Right ventricle myocardium superior (tissue), 1 donor: ENCODE measurements around the gene ADCY9. TPM values are rescaled to one million over a fixed set of nuclear protein-coding genes. Genes with fewer than 3 reads are reported as not detected.

ENCODE experiments used
- ATAC-seq: fragments of 200-7000 bp; cut with Tn5 transposase; one replicate; pipeline ENCODE4 v1.9.1; 2020; ENCODE audit warnings: mild to moderate bottlenecking; ENCODE audit not compliant: poor library complexity
- DNase-seq: peaks from one replicate; pipeline ENCODE4 v3.0.0-alpha.2; 2020
- intact Hi-C: fragments of 100-400 bp; cut with DNase I; formaldehyde crosslinking; loops from one replicate; pipeline ENCODE4 v1.11.2; 2022
- total RNA-seq: library from RNA; stranded (reverse); fragmentation: NEBNext Ultra II Directional; extraction: Animal tissue kit (Norgen Biotek cat#: 25700); gene quantifications from one replicate; pipeline ENCODE4 v1.2.1, GENCODE V29; 2021
- donor health status: DM: no; HTN: yes; CAD: no; lungs with severe emphysema.

The ADCY9 gene
- total RNA-seq, 1 donor from 2014 or later = 44.8 TPM

DNA sequence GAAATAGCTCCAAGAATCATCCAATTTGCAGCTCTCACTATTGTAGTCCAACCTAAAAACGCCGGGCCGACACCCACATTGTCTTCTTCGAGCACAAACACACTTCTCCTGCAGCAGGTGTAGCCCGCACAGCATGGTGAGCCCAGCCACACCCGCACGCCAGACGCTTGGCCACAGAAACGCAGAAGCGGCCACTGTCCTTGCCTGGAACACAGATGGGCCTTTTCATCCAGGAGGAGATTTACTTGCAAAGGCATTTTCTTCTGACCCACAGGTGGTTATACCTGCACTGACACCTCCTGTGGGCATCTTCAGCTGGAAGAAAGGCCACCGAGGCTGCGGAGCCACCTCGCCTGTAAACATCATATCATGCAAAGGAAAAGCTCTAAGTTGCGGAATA is 98.4 kb downstream of the ADCY9 start:
- DNase-seq = no peak
- intact Hi-C loops = no loop called here
- no peak for ATAC-seq

GRCh38 chr16:4016658-4017057 is 99.6 kb downstream of the ADCY9 start:
- DNase-seq = no peak
- no peak for ATAC-seq
- intact Hi-C loops = no loop called here

- intact Hi-C loops = no loop called here
- no peak for ATAC-seq
- no peak for DNase-seq
Observed at GRCh38 chr16:4016005-4016352, 100.3 kb downstream of the ADCY9 start.

DNA sequence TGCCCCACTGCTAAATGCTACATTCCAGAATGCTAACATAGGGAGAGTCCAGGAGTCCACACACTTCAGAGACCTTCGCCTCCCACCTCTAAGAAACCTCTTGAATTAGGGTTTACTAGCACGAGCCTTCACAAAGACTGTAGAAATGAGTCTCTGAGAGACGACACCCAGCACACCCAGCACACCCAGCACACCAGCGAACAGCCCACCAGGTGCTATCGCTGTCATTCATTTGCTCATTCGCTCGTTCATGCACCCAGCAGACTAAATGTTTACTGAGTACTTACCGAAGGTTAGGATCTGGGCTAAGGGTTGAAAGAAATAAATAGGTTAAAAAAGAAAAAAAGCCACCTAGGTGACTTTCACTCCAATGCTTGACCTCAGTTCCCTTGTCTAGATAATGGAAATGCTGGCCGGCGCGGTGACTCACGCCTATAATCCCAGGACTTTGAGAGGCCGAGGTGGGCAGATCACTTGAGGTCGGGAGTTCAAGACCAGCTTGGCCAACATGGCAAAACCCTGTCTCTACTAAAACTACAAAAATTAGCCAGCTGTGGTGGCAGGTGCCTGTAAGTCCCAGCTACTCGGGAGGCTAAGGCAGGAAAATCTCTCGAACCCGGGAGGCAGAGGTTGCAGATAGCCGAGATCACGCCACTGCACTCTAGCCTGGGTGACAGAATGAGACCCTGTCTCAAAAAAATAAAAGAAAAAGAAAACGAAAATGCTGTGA is 100.8 kb downstream of the ADCY9 start:
- intact Hi-C loops = no loop called here
- no peak for DNase-seq
- ATAC-seq = no peak

GRCh38 chr16:4011940-4012629 is 104.2 kb downstream of the ADCY9 start:
- intact Hi-C loops = no loop called here
- DNase-seq (no peak), ATAC-seq (no peak)

DNA sequence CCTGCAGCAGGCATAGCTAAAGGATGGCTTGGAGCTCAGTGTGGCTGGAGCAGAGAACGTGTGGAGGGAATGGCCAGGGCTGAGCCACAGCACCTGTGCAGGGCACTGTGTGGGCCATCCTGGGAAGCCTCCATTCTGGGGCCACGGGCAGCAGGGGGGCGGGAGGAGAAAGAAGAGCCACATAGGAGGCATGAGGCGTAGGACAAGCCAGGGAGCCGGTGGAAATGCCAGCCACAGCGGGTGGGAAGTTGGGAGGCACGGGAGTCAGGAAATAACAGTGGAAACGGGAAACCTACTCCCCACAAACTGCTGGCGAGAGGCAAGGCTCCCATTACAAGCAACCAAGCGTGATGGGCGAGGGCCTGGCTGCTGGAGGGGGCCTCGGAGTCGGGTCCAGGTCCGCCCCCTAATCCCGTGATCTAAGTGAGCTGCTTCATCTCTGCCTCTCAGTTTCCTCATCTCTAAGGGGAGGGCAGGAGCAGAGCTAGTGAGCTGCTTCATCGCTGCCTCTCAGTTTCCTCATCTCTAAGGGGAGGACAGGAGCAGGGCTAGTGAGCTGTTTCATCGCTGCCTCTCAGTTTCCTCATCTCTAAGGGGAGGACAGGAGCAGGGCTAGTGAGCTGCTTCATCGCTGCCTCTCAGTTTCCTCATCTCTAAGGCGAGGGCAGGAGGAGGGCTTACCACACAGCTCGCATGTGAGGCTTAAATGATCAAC is 104.9 kb downstream of the ADCY9 start:
- intact Hi-C loops = no loop called here
- DNase-seq = no peak
- ATAC-seq = peak; percentile 12

GRCh38 chr16:4010225-4011158 is 105.8 kb downstream of the ADCY9 start:
- intact Hi-C loops = no loop called here
- ATAC-seq = no peak

DNA sequence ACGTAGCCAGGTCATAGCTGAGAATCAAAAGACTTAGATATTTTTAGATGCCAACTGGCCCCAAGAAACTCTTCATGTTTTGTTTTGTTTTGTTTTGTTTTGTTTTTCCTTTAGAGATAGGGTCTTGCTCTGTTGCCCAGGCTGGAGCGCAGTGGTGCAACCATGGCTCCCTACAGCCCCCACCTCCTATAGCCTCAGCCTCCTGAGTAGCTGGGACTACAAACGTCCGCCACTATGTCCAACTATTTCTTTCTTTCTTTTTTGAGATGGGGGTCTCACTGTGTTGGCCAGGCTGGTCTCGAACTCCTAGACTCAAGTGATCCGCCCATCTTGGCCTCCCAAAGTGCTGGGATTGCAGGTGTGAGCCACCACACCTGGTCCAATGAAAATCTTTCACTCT is 107.1 kb downstream of the ADCY9 start:
- no peak for DNase-seq
- intact Hi-C loops = no loop called here
- ATAC-seq = no peak

More at GRCh38 chr16:4010225-4011158, 105.8 kb downstream of the ADCY9 start:
- no peak for DNase-seq

- intact Hi-C loops = no loop called here
- ATAC-seq = no peak
- no peak for DNase-seq
Observed at GRCh38 chr16:4008116-4008515, 108.1 kb downstream of the ADCY9 start.

DNA sequence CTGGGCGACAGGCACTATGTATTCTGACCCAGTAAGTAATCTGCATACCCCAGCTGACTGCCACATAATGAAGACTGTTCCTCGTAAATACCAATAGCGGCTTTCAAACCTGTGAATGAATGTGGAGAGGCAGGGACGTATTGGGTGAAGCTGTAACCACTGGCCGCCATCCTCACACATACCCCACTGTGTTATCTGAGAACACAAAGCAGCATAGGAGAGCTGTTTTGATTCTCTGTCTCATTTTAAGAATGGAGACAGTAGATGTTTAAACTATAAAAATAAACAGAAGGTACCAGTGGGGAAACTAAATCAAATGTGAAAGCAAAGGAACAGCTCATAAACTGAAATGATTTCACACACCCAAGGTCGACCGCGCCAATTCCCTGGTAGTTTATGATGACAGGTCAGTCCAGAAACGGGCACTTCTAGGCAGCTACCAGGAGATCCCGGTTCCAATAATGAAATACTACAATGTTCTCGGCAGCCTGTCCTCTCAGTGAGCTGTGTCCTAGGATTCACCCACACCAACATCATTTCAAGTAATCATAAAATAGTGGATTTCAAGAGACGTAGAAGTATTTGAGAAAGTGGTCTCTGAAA is 109.7 kb downstream of the ADCY9 start:
- ATAC-seq = no peak
- DNase-seq = no peak
- intact Hi-C loops = no loop called here

- ATAC-seq (no peak), DNase-seq (peak; percentile 26)
- intact Hi-C loops = no loop called here
Observed at GRCh38 chr16:4005731-4006130, 110.5 kb downstream of the ADCY9 start.

GRCh38 chr16:4005281-4005680 is 111.0 kb downstream of the ADCY9 start:
- intact Hi-C loops = no loop called here
- DNase-seq (peak; percentile 21), ATAC-seq (no peak)

GRCh38 chr16:4004206-4004605 is 112.0 kb downstream of the ADCY9 start:
- DNase-seq = peak; percentile 22
- intact Hi-C loops = no loop called here
- ATAC-seq = no peak

DNA sequence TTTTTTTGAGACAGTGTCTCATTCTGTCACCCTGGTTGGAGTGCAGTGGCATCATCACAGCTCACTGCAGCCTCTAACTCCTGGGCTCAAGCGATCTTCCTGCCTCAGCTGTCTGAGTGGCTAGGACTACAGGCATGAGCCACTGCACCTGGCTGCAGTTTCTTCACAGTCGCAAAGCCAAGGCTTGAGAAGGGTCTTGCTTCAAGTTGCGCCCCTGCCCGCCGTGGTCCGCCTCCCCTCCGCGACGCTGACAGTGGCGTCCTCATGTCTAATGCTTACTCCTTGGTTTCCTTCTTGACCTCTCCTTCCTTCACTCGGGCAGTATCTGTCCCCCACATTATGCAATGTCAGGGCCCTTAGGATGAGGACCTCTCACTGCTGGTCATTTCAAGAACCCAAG is 112.7 kb downstream of the ADCY9 start:
- intact Hi-C loops = no loop called here
- no peak for ATAC-seq
- peak; percentile 37 for DNase-seq

- peak; percentile 38 for DNase-seq
- intact Hi-C loops = no loop called here
- ATAC-seq = no peak
Observed at GRCh38 chr16:4003166-4003565, 113.1 kb downstream of the ADCY9 start.

GRCh38 chr16:4002121-4002520 is 114.1 kb downstream of the ADCY9 start:
- intact Hi-C loops = no loop called here
- ATAC-seq (no peak), DNase-seq (no peak)

DNA sequence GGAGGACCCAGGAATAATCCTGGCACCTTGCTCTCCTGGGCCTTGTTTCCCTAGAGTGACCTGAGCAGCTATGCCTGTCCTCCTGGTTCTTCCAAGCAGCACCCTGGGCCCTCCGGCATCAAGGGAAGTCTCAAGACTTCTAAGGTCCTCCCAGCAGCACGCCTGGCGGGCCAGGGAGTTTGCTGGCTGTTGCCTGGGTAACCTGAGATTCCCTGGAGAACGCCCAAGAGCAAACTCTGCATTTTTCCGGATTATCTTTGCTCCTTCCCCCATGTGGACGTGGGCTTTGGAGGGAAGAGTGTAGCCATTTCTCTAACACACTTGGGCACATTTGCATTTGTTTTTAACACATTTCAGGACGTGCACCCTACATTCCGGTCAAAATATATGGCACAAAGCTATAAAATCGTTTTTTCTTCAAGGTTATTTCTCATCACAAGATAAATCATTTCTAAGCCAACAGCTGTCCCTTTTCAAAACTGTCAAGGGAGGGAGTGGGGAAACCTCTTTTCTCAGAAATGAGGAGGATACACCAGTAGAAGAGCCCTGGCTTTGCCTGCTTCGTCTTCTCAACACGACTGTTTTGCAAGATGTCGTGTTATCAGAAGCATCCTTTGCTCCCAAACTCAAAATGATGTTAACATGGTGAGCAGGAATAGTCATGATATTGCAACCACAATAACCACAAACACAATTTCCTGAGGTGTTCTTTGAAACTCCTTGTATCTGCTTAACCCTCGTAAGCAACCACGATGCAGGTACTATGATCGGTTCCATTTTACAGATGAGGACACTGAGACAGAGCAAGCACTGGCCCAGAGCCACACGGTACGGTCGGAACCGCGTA is 116.5 kb downstream of the ADCY9 start:
- DNase-seq = peak; percentile 76
- ATAC-seq = peak; percentile 71
- intact Hi-C loops = loop anchor here (10.0 kb wide), 1 partner anchor 115 kb away; the partner anchor contains the start of gene ADCY9
